ENCODE measurements around the gene SLC22A5.

DNA sequence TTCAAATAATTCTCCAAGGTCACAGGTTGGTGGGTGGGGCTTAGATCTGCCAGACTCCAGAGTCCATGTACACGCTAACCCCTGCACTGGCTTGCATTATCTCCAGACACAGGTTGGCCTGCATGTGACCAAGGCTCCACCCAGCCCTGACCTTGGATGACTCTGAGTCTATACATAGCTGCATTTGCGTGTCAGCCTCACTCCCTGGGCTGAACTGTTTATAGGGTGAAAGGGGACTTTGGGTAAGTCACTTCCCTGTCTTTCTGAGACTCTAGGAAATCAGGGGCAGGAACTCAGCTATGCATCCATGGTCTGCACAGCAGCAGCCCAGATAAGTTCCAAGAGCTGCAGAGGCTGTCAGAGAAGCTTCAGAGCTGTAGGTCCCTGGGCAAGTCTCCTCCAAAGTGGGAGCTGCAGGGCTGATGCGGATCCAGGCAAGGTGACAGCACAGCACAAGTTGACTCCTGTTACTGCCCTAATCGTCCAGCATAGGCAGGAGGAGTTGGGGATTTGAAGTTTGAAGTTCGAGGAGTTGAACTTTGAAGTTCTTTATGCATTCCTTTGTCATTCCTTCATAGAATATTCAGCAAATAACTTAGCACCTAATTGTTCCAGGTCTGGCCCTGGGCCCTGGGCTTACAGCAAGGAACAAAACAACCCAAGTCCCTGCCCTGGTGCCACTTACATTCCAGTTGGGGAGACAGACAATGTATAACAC lies 53.4 kb downstream of the SLC22A5 start:
- TF ChIP-seq, protein P1, sequence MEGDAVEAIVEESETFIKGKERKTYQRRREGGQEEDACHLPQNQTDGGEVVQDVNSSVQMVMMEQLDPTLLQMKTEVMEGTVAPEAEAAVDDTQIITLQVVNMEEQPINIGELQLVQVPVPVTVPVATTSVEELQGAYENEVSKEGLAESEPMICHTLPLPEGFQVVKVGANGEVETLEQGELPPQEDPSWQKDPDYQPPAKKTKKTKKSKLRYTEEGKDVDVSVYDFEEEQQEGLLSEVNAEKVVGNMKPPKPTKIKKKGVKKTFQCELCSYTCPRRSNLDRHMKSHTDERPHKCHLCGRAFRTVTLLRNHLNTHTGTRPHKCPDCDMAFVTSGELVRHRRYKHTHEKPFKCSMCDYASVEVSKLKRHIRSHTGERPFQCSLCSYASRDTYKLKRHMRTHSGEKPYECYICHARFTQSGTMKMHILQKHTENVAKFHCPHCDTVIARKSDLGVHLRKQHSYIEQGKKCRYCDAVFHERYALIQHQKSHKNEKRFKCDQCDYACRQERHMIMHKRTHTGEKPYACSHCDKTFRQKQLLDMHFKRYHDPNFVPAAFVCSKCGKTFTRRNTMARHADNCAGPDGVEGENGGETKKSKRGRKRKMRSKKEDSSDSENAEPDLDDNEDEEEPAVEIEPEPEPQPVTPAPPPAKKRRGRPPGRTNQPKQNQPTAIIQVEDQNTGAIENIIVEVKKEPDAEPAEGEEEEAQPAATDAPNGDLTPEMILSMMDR (IDR thresholded peaks at IDR 0.05), result no peak
- TF ChIP-seq POLR2A (IDR thresholded peaks at IDR 0.05) (no peak), POLR2AphosphoS5 (IDR thresholded peaks at IDR 0.05) (no peak)
